ENCODE measurements around the gene CALHM5. TPM values are rescaled to one million over a fixed set of nuclear protein-coding genes. Genes with fewer than 3 reads are reported as not detected.

Gene CALHM5
- total RNA-seq: not detected

DNA sequence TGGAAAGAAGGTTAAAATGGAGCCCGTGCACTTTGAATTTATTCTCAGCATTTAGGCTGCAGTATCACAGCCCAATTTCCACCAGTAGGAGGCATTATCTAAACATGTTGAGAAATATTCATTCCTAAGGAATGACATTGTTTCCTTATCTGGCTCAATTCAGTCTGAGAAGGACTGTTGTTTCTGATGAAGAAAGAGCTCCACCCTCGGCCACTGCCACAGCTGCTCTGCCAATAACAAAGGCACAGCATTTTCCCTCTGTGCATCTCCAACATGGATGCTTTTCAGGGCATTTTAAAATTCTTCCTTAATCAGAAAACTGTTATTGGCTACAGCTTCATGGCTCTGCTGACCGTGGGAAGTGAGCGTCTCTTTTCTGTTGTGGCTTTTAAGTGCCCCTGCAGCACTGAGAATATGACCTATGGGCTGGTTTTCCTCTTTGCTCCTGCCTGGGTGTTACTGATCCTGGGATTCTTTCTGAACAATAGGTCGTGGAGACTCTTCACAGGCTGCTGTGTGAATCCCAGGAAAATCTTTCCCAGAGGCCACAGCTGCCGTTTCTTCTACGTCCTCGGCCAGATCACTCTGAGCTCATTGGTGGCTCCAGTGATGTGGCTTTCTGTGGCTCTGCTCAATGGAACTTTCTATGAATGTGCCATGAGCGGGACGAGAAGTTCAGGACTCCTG lies at the start of gene CALHM5:
Gene CALHM5, plus strand, starts transcription at position 216 of the 687 bp plus-strand sequence. Its CDS starts 58 bp downstream, at position 274.
- H3K4me1 Mint-ChIP-seq (ENCODE audit: low read depth): no peaks in the 10 kb centered on the region
- no peaks in the 10 kb centered on the region for H3K36me3 Mint-ChIP-seq (ENCODE audit: insufficient read depth)
- no peaks in the 10 kb centered on the region for H3K9me3 Mint-ChIP-seq
- H3K27me3 Mint-ChIP-seq (ENCODE audit: low read depth): no peaks in the 10 kb centered on the region
- no peak for ATAC-seq
- DNase-seq: no peak
- no peak within 1 kb of the TSS for H3K4me3 Mint-ChIP-seq

DNA sequence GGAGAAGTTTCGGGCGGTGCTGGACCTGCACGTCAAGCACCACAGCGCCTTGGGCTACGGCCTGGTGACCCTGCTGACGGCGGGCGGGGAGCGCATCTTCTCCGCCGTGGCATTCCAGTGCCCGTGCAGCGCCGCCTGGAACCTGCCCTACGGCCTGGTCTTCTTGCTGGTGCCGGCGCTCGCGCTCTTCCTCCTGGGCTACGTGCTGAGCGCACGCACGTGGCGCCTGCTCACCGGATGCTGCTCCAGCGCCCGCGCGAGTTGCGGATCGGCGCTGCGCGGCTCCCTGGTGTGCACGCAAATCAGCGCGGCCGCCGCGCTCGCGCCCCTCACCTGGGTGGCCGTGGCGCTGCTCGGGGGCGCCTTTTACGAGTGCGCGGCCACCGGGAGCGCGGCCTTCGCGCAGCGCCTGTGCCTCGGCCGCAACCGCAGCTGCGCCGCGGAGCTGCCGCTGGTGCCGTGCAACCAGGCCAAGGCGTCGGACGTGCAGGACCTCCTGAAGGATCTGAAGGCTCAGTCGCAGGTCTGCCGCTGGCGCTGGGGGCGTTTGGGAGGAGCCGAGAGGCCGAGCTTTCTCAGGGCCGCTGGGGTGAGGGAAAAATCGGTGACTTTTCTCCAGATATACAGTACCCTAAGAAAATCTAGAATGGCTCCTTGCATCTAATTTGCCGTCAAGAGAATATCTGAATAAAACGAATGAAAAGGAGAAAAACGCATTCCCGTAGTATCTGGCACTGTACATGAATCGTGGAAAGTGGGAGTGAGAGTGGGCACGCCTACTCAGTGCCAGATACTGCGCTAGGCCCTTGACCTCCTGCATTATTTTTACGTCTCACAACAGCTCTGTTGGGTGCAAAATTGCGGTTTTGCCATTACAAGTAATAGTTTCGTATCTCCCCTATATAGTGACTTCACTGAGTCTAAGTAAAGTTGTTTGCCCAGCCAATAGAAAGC lies 49.2 kb upstream of the CALHM5 start:
- Mint-ChIP-seq H3K9me3 (no peaks in the 10 kb centered on the region), H3K36me3 (ENCODE audit: insufficient read depth) (no peaks in the 10 kb centered on the region), H3K27me3 (ENCODE audit: low read depth) (peaks cover 41% of the 10 kb centered on the region), H3K4me1 (ENCODE audit: low read depth) (peaks cover 24% of the 10 kb centered on the region), H3K4me3 (peak overlapping the region; percentile 52)
- ATAC-seq (peak; percentile 80 to 91), DNase-seq (peak; percentile 40)

- no peak for ATAC-seq
- Mint-ChIP-seq H3K9me3 (no peaks in the 10 kb centered on the region), H3K4me1 (ENCODE audit: low read depth) (peaks cover 25% of the 10 kb centered on the region), H3K4me3 (no peak overlapping the region), H3K36me3 (ENCODE audit: insufficient read depth) (no peaks in the 10 kb centered on the region), H3K27me3 (ENCODE audit: low read depth) (peaks cover 41% of the 10 kb centered on the region)
- DNase-seq: no peak
Observed at GRCh38 chr6:116463301-116463700, 48.1 kb upstream of the CALHM5 start.

GRCh38 chr6:116465246-116465645 lies 46.2 kb upstream of the CALHM5 start:
- DNase-seq: no peak

GRCh38 chr6:116467096-116467495 lies 44.3 kb upstream of the CALHM5 start:
- H3K27me3 Mint-ChIP-seq (ENCODE audit: low read depth): peaks cover 19% of the 10 kb centered on the region
- H3K4me1 Mint-ChIP-seq (ENCODE audit: low read depth): peaks cover 15% of the 10 kb centered on the region
- no peak for ATAC-seq
- H3K36me3 Mint-ChIP-seq (ENCODE audit: insufficient read depth): no peaks in the 10 kb centered on the region
- H3K4me3 Mint-ChIP-seq: no peak overlapping the region
- DNase-seq: no peak
- no peaks in the 10 kb centered on the region for H3K9me3 Mint-ChIP-seq

More at GRCh38 chr6:116465246-116465645, 46.2 kb upstream of the CALHM5 start:
- no peaks in the 10 kb centered on the region for H3K9me3 Mint-ChIP-seq
- H3K4me1 Mint-ChIP-seq (ENCODE audit: low read depth): peaks cover 25% of the 10 kb centered on the region
- H3K27me3 Mint-ChIP-seq (ENCODE audit: low read depth): peaks cover 31% of the 10 kb centered on the region
- H3K36me3 Mint-ChIP-seq (ENCODE audit: insufficient read depth): no peaks in the 10 kb centered on the region
- no peak for ATAC-seq
- H3K4me3 Mint-ChIP-seq: no peak overlapping the region

DNA sequence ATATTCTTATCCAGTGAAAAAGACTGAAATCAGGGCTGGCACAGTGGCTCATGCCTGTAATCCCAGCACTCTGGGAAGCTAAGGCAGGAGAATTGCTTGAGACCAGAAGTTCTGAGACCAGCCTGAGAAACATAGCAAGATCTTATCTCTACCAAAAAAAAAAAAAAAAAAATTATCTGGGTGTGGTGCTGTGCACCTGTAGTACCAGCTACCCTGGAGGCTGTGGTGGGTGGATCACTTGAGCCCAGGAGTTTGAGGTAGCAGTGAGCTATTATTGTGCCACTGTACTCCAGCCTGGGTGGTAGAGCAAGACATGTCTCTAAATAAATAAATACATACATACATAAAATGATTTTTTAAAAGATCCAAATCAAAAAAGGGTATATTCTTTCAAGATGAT lies 43.9 kb upstream of the CALHM5 start:
- no peak for DNase-seq
- Mint-ChIP-seq H3K36me3 (ENCODE audit: insufficient read depth) (no peaks in the 10 kb centered on the region), H3K4me3 (no peak overlapping the region), H3K4me1 (ENCODE audit: low read depth) (peaks cover 14% of the 10 kb centered on the region), H3K27me3 (ENCODE audit: low read depth) (peaks cover 21% of the 10 kb centered on the region), H3K9me3 (no peaks in the 10 kb centered on the region)
- ATAC-seq: no peak

DNA sequence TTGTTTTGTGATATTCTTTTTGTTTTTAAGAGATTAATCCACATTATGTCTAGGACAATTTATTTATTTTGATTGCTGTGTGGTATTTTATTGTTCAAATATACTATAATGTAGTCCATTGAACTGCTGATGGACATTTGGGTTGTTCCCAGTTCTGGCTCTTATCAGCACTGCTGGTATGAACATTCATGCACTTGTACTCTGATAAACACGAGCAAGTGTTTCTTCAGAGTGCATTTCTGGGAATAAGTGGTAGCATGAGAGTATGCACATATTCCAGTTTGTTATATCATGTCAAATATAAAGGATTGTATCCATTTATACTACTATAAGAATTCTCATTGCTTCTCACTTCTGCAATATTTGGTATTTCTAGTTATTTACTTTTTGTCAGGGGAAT lies 43.1 kb upstream of the CALHM5 start:
- peaks cover 16% of the 10 kb centered on the region for H3K27me3 Mint-ChIP-seq (ENCODE audit: low read depth)
- no peaks in the 10 kb centered on the region for H3K9me3 Mint-ChIP-seq
- peaks cover 10% of the 10 kb centered on the region for H3K4me1 Mint-ChIP-seq (ENCODE audit: low read depth)
- DNase-seq (no peak), ATAC-seq (no peak)
- H3K4me3 Mint-ChIP-seq: no peak overlapping the region
- no peaks in the 10 kb centered on the region for H3K36me3 Mint-ChIP-seq (ENCODE audit: insufficient read depth)

DNA sequence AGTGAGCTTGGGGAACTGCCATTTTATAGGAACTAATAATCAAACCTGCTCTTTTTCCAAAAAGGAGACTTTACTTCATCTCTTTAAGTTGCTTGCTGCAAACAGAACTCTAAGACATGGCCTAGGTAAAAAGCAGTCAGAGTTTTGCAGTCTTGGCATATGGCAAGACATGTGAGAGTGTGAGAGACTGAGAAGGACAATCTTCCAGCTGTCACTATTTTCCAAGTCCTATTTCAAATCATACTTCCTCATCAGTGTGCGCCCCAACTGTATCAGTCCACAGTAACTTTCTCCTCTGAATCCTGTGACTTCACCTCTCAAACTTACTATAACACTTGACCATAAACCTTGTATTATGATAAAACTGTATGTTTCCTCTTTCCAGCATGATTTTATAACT lies 39.9 kb upstream of the CALHM5 start:
- Mint-ChIP-seq H3K4me3 (no peak overlapping the region), H3K27me3 (ENCODE audit: low read depth) (peaks cover 5% of the 10 kb centered on the region), H3K36me3 (ENCODE audit: insufficient read depth) (no peaks in the 10 kb centered on the region), H3K4me1 (ENCODE audit: low read depth) (peaks cover 20% of the 10 kb centered on the region), H3K9me3 (no peaks in the 10 kb centered on the region)
- ATAC-seq (no peak), DNase-seq (no peak)

- Mint-ChIP-seq H3K9me3 (no peaks in the 10 kb centered on the region), H3K4me3 (no peak overlapping the region), H3K4me1 (ENCODE audit: low read depth) (peaks cover 21% of the 10 kb centered on the region), H3K27me3 (ENCODE audit: low read depth) (peaks cover 5% of the 10 kb centered on the region), H3K36me3 (ENCODE audit: insufficient read depth) (no peaks in the 10 kb centered on the region)
- ATAC-seq: no peak
- DNase-seq: no peak
Observed at GRCh38 chr6:116472706-116473105, 38.7 kb upstream of the CALHM5 start.

- Mint-ChIP-seq H3K36me3 (ENCODE audit: insufficient read depth) (no peaks in the 10 kb centered on the region), H3K9me3 (no peaks in the 10 kb centered on the region), H3K4me1 (ENCODE audit: low read depth) (peaks cover 21% of the 10 kb centered on the region), H3K4me3 (no peak overlapping the region), H3K27me3 (ENCODE audit: low read depth) (peaks cover 5% of the 10 kb centered on the region)
- DNase-seq (no peak), ATAC-seq (no peak)
Observed at GRCh38 chr6:116475141-116475540, 36.3 kb upstream of the CALHM5 start.

DNA sequence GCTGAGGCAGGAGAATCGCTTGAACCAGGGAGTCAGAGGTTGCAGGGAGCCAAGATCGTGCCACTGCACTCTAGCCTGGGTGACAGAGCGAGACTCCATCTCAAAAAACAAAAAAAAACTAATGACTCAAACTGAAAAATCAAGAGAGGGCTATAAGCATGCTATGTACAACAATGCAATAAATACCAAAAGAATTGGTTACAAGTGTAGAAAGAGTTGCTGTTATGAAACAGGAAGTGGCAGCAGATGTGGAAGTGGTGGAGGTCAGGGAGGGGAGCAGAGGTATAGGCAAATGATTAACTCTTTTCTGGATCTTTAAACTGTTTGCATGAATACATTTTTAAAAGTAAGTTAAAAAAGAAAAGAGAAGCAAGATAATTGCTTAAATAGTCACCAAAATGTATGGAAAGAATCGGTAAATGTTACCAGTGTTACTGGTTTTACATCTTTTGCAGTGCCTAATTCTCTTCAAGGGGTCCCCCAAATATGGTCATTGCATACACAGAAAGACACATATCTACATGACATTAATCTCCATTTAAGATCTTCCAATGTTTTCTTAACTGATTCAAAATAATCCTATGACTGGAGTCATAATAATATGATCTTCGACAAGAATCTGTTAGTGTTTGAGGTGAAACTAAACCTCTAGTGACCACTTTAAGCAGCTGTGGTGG lies 35.3 kb upstream of the CALHM5 start:
- no peak for DNase-seq
- H3K9me3 Mint-ChIP-seq: no peaks in the 10 kb centered on the region
- peak; percentile 71 to 88 for ATAC-seq
- H3K4me3 Mint-ChIP-seq: peak overlapping the region; percentile 17
- peaks cover 5% of the 10 kb centered on the region for H3K27me3 Mint-ChIP-seq (ENCODE audit: low read depth)
- no peaks in the 10 kb centered on the region for H3K36me3 Mint-ChIP-seq (ENCODE audit: insufficient read depth)
- peaks cover 21% of the 10 kb centered on the region for H3K4me1 Mint-ChIP-seq (ENCODE audit: low read depth)

GRCh38 chr6:116482780-116483179 lies 28.7 kb upstream of the CALHM5 start:
- Mint-ChIP-seq H3K4me3 (no peak overlapping the region), H3K4me1 (ENCODE audit: low read depth) (no peaks in the 10 kb centered on the region), H3K27me3 (ENCODE audit: low read depth) (peaks cover 17% of the 10 kb centered on the region), H3K9me3 (no peaks in the 10 kb centered on the region), H3K36me3 (ENCODE audit: insufficient read depth) (no peaks in the 10 kb centered on the region)
- DNase-seq (no peak), ATAC-seq (no peak)

- Mint-ChIP-seq H3K27me3 (ENCODE audit: low read depth) (peaks cover 20% of the 10 kb centered on the region), H3K4me1 (ENCODE audit: low read depth) (no peaks in the 10 kb centered on the region), H3K9me3 (no peaks in the 10 kb centered on the region), H3K4me3 (no peak overlapping the region), H3K36me3 (ENCODE audit: insufficient read depth) (no peaks in the 10 kb centered on the region)
- DNase-seq: no peak
- ATAC-seq: no peak
Observed at GRCh38 chr6:116483616-116484015, 27.8 kb upstream of the CALHM5 start.

- ATAC-seq: no peak
- DNase-seq: no peak
- no peaks in the 10 kb centered on the region for H3K36me3 Mint-ChIP-seq (ENCODE audit: insufficient read depth)
- peaks cover 27% of the 10 kb centered on the region for H3K27me3 Mint-ChIP-seq (ENCODE audit: low read depth)
- no peaks in the 10 kb centered on the region for H3K9me3 Mint-ChIP-seq
- H3K4me1 Mint-ChIP-seq (ENCODE audit: low read depth): no peaks in the 10 kb centered on the region
- no peak overlapping the region for H3K4me3 Mint-ChIP-seq
Observed at GRCh38 chr6:116485559-116486184, 25.8 kb upstream of the CALHM5 start.

All from activated T-cell treated with anti-CD3 and anti-CD28 coated beads, Interleukin-2, amount 50 U/mL, for 4 hours (primary cell).